Muscle layer of duodenum (tissue), 2 donors: ENCODE results near the gene GNA12.

ENCODE experiments used
- H3K27ac ChIP-seq: one replicate; pipeline ENCODE4 v1.7.0; 2013; ENCODE audit warnings: mild to moderate bottlenecking, low read length
- H3K27me3 ChIP-seq: one replicate; pipeline ENCODE4 v1.7.0; 2013; ENCODE audit warnings: low read depth, mild to moderate bottlenecking, control low read depth, low read length
- H3K36me3 ChIP-seq, 2 donors: one replicate each; pipeline ENCODE4 v1.7.0; 2013; ENCODE audit warnings: low read length in 2 of 2, control low read depth in 1 of 2, mild to moderate bottlenecking in 1 of 2; ENCODE audit not compliant: insufficient read depth in 2 of 2, control insufficient read depth in 1 of 2
- H3K4me1 ChIP-seq, 2 donors: one replicate each; pipeline ENCODE4 v1.7.0; 2013; ENCODE audit warnings: low read length in 2 of 2, mild to moderate bottlenecking in 2 of 2, control low read depth in 1 of 2, moderate library complexity in 1 of 2; ENCODE audit not compliant: insufficient read depth in 2 of 2, control insufficient read depth in 1 of 2
- H3K4me3 ChIP-seq, 2 donors: one replicate each; pipeline ENCODE4 v1.7.0; 2013; ENCODE audit warnings: low read length in 2 of 2, low read depth in 1 of 2, mild to moderate bottlenecking in 1 of 2
- H3K9me3 ChIP-seq, 2 donors: one replicate each; pipeline ENCODE4 v1.7.0; 2013; ENCODE audit warnings: low read length in 2 of 2, control low read depth in 1 of 2, mild to moderate bottlenecking in 1 of 2; ENCODE audit not compliant: control insufficient read depth in 1 of 2
- donor health status: healthy.

Gene GNA12

DNA sequence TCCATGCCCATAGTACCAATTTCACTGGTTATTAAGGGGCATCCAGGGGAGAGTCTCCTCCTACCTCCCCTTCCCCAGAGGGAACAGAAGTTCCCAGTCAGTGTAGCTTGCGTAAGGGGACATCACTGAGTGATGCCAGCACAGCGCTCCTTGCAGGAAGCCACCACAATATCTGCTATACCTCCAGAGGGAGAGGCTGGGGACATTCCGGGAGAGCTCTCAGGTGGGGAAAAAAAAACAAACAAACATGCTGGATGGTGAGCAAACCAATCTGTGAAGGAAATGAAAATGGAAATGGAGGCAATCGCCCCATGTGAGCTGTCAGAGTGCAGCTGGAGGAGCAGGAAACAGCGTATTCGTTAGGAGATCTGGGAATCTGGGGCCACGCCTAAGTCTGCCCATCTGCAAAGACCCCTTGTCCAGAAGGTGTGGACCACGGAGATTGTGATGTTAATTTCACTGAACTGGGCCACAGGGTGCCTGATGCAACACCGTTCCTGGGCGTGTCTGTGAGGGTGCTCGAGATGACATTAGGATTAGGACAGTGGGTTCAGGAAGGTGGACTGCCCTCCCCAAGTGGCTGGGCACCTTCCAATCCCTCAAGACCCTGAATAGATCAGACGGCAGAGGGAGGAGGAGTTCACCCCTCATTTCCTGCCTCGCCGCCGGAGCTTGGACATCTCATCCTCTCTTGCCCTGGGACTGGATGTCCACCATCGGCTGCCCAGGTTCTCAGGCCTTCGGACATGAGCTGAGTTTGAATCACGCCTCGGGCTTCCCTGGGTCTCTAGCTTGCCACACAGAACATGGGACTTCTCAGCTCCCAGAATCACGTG is 30.5 kb downstream of the GNA12 start:
- H3K27me3 ChIP-seq, result no peaks in the 10 kb centered on the region
- peaks cover 0 to 7% of the 10 kb centered on the region in 2 donors for H3K4me1 ChIP-seq
- H3K27ac ChIP-seq, result peak overlapping the region; percentile 11
- H3K9me3 ChIP-seq, result no peaks in the 10 kb centered on the region
- no peaks in the 10 kb centered on the region for H3K36me3 ChIP-seq
- no peak overlapping the region for H3K4me3 ChIP-seq

DNA sequence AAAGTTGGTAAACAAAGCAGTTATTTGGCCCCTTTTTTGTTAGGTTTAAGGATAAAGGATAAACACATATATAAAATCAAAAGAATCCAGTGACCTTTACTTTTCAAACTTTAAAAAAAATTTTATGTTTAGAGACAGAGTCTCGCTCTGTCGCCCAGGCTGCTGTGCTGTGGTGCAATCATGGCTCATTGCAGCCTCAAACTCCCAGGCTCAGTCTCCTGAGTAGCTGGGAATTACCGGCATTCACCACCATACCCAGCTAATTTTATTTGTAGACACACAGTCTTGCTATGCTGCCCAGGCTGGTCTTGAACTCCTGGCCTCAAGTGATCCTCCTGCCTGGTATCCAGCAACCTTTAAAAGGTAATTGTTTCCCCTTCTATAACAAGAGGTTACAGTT is 31.3 kb downstream of the GNA12 start:
- no peak overlapping the region for H3K27ac ChIP-seq
- no peaks in the 10 kb centered on the region for H3K4me1 ChIP-seq

GRCh38 chr7:2812114-2812487 is 32.0 kb downstream of the GNA12 start:
- H3K27ac ChIP-seq, result peak overlapping the region; percentile 11
- no peaks in the 10 kb centered on the region for H3K36me3 ChIP-seq
- no peaks in the 10 kb centered on the region for H3K27me3 ChIP-seq
- H3K4me3 ChIP-seq, result no peak overlapping the region
- no peaks in the 10 kb centered on the region for H3K9me3 ChIP-seq
- no peaks in the 10 kb centered on the region for H3K4me1 ChIP-seq

More for the DNA sequence above, 31.3 kb downstream of the GNA12 start:
- no peaks in the 10 kb centered on the region for H3K27me3 ChIP-seq
- H3K4me3 ChIP-seq, result no peak overlapping the region
- H3K9me3 ChIP-seq, result no peaks in the 10 kb centered on the region
- H3K36me3 ChIP-seq, result no peaks in the 10 kb centered on the region

DNA sequence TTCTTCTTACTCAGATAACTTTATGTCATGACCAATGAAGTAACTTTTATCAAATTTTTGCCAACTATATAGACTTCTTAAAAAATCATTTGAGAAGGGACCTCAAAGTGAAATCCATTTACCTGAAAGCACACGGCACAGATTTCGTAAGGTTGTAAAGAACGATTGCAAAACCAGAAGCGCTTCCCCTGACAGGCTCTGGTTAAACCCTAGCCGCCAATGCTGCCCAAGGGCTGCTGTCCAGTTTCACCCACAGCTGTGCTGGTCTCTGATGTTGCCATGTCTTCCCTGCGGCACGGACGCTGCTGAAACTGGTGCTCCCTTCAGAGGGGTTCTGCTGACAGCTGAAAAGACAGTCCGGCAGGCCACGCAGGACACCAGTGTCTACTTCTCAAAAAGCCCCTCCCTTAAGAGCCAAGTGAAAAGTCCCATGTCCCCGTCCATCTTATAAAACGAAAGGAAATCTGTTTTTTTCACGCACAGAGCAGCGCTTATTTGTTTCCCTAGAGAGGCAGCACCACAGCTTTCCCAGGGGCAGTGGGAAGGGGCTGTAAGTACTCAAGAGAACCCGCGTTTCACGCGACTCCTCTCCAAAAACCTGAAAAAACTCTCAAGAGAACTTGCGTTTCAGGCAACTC is 32.5 kb downstream of the GNA12 start:
- no peaks in the 10 kb centered on the region for H3K27me3 ChIP-seq
- no peaks in the 10 kb centered on the region for H3K9me3 ChIP-seq
- H3K4me3 ChIP-seq, result peak overlapping the region in 1 of 2 donors; percentile 13
- H3K36me3 ChIP-seq, result no peaks in the 10 kb centered on the region
- H3K4me1 ChIP-seq, result no peaks in the 10 kb centered on the region
- peak overlapping the region; percentile 11 for H3K27ac ChIP-seq

GRCh38 chr7:2810682-2811415 is 33.3 kb downstream of the GNA12 start:
- Histone ChIP-seq H3K4me3 (no peak overlapping the region), H3K27ac (no peak overlapping the region), H3K27me3 (no peaks in the 10 kb centered on the region), H3K4me1 (no peaks in the 10 kb centered on the region), H3K36me3 (no peaks in the 10 kb centered on the region), H3K9me3 (no peaks in the 10 kb centered on the region)

DNA sequence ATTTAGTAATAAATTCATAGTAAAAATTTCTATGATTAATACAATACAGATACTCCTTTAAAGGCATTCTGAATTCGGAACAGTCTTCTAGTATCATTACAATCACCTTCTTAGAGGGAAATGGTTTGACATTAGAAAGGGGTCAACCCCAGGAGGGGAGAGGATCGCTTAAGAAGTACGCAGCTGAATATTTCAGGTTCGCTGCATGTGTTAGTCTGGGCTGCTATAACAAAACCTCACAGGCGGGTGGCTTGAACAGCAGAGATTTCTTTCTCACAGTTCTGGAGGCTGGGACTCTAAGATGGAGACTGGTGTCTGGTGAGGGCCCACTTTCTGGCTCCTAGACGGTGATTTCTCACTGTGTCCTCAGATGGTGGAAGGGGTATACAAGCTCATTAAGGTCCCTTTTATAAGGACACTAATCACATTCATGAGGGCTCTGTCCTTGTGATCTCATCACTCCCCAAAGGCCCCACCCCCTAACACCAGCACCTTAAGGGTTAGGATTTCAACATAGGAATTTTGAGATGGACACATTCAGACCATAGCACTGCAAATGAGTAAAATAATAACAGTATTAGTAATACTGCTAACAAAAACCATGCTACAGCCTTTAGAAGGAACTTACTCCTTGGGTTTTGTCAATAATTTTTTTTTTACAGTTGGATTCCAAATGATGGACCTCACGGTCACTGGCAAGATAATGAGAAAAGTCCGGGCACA is 34.0 kb downstream of the GNA12 start:
- Histone ChIP-seq H3K36me3 (no peaks in the 10 kb centered on the region), H3K9me3 (no peaks in the 10 kb centered on the region), H3K4me1 (no peaks in the 10 kb centered on the region), H3K27ac (no peak overlapping the region), H3K27me3 (no peaks in the 10 kb centered on the region), H3K4me3 (no peak overlapping the region)

DNA sequence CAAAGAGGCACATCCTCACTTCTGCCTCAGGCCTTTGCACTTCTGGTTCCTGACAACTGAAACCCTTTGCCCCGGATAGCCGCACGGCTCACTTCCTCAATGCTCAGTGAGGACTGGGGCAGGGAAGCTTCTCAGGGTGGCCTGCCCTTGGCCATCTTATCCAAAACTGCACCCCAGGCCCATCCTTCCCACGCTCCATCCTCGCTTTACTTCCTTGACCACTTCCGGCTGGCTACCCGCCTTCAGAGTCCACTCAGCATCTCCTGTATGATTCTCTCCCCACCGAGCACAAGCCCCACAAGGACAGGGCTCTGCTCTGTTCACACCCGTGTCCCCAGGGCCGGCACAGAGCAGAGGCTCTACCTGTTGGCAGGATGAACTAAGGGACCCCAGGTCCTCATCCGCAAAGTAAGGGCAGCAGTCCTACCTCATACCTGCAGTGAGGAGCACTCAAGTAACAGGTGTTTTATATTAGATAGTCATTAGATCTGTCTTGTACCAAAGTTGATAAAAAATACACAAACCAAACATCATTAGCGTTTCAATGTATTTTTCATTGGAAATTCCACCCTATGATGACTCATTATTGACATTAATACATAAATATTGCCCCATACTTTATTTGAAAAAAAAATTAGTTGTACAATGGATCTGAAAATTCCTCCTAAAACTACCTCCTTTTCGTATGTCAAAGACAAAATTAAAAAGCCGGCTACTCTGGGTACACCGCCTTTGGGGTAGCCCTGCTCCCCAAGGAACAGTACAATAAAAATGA is 35.0 kb downstream of the GNA12 start:
- Histone ChIP-seq H3K4me3 (no peak overlapping the region), H3K4me1 (no peaks in the 10 kb centered on the region), H3K36me3 (no peaks in the 10 kb centered on the region), H3K27me3 (no peaks in the 10 kb centered on the region), H3K9me3 (no peaks in the 10 kb centered on the region), H3K27ac (no peak overlapping the region)

GRCh38 chr7:2807845-2808772 is 36.0 kb downstream of the GNA12 start:
- Histone ChIP-seq H3K27me3 (no peaks in the 10 kb centered on the region), H3K27ac (no peak overlapping the region), H3K9me3 (no peaks in the 10 kb centered on the region), H3K4me3 (no peak overlapping the region), H3K4me1 (no peaks in the 10 kb centered on the region), H3K36me3 (no peaks in the 10 kb centered on the region)

- Histone ChIP-seq H3K27me3 (no peaks in the 10 kb centered on the region), H3K4me1 (peaks cover 0 to 4% of the 10 kb centered on the region in 2 donors), H3K36me3 (no peaks in the 10 kb centered on the region), H3K27ac (no peak overlapping the region), H3K9me3 (no peaks in the 10 kb centered on the region), H3K4me3 (no peak overlapping the region)
These were observed 36.7 kb downstream of the GNA12 start for GRCh38 chr7:2807460-2807844.

- H3K36me3 ChIP-seq, result no peaks in the 10 kb centered on the region
- peaks cover 0 to 12% of the 10 kb centered on the region in 2 donors for H3K4me1 ChIP-seq
- H3K9me3 ChIP-seq, result no peaks in the 10 kb centered on the region
- H3K27ac ChIP-seq, result no peak overlapping the region
- no peaks in the 10 kb centered on the region for H3K27me3 ChIP-seq
- no peak overlapping the region for H3K4me3 ChIP-seq
These were observed 37.5 kb downstream of the GNA12 start for GRCh38 chr7:2806571-2806970.
